Endothelial cell of umbilical vein (primary cell): ENCODE measurements around the gene ZDHHC5.
"Not testable (repeated sequence)": the region's sequence is repeated elsewhere in the genome, so short reads cannot be mapped to it uniquely, and the experiment has no call there.

Source experiments
- EZH2 ChIP-seq: IDR thresholded peaks from 2 replicates; pipeline ENCODE4 v1.6.1; 2012; ENCODE audit warnings: borderline replicate concordance, low read depth, mild to moderate bottlenecking, moderate library complexity, low read length, inconsistent platforms; ENCODE audit not compliant: severe bottlenecking
- FOS ChIP-seq: IDR thresholded peaks from 2 replicates; pipeline ENCODE4 v1.6.1; 2011; ENCODE audit warnings: mild to moderate bottlenecking, low read length, moderate library complexity, borderline replicate concordance; ENCODE audit not compliant: insufficient read depth
- GATA2 ChIP-seq: IDR thresholded peaks from 2 replicates; pipeline ENCODE4 v1.7.0; 2011; ENCODE audit warnings: low read depth, mild to moderate bottlenecking, moderate library complexity, mixed read lengths, low read length; ENCODE audit not compliant: insufficient read length, insufficient read depth
- JUN ChIP-seq: IDR thresholded peaks from 2 replicates; pipeline ENCODE4 v1.6.1; 2011; ENCODE audit warnings: borderline replicate concordance, low read depth; ENCODE audit not compliant: insufficient read length, insufficient read depth
- POLR2A ChIP-seq: IDR thresholded peaks from 2 replicates; pipeline ENCODE4 v1.6.1; 2012; ENCODE audit warnings: low read depth, mild to moderate bottlenecking, control low read depth, low read length
- POLR2AphosphoS5 ChIP-seq: IDR thresholded peaks from 2 replicates; pipeline ENCODE4 v1.6.1; 2012; ENCODE audit warnings: low read depth, mild to moderate bottlenecking, control low read depth, low read length, moderate library complexity; ENCODE audit not compliant: insufficient read depth
- TF ChIP-seq, protein P1 (sequence below), 2 donors: IDR thresholded peaks; 1 replicate in 1 of 2; 2 replicates in 1 of 2; pipeline ENCODE4 v1.5.1; 2011; ENCODE audit warnings: low read length in 2 of 2, mild to moderate bottlenecking in 2 of 2, moderate library complexity in 2 of 2, control low read depth in 1 of 2, inconsistent platforms in 1 of 2, low read depth in 1 of 2; ENCODE audit not compliant: insufficient read depth in 1 of 2; ENCODE audit errors: extremely low read depth in 1 of 2
- TF ChIP-seq, protein P2 (sequence below): IDR thresholded peaks from 2 replicates; pipeline ENCODE4 v1.6.1; 2011; ENCODE audit not compliant: insufficient read depth, insufficient read length

DNA sequence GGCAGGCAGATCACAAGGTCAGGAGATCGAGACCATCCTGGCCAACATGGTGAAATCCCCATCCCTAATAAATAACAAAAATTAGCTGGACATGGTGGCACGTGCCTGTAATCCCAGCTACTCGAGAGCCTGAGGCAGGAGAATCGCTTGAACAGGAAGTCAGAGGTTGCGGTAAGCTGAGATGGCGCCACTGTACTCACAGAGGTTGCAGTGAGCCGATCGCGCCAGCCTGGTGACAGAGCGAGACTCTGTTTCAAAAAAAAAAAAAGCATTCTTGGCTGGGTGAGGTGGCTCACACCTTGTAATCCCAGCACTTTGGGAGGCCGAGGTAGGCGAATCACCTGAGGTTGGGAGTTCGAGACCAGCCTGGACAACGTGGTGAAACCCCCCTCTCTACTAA is 15.7 kb upstream of the ZDHHC5 start:
- TF ChIP-seq, protein P1, sequence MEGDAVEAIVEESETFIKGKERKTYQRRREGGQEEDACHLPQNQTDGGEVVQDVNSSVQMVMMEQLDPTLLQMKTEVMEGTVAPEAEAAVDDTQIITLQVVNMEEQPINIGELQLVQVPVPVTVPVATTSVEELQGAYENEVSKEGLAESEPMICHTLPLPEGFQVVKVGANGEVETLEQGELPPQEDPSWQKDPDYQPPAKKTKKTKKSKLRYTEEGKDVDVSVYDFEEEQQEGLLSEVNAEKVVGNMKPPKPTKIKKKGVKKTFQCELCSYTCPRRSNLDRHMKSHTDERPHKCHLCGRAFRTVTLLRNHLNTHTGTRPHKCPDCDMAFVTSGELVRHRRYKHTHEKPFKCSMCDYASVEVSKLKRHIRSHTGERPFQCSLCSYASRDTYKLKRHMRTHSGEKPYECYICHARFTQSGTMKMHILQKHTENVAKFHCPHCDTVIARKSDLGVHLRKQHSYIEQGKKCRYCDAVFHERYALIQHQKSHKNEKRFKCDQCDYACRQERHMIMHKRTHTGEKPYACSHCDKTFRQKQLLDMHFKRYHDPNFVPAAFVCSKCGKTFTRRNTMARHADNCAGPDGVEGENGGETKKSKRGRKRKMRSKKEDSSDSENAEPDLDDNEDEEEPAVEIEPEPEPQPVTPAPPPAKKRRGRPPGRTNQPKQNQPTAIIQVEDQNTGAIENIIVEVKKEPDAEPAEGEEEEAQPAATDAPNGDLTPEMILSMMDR (IDR thresholded peaks at IDR 0.05; ENCODE audit: extremely low read depth in 1 of 2, insufficient read depth in 1 of 2, low read depth in 1 of 2, low read length in 2 of 2): not testable (repeated sequence)
- not testable (repeated sequence) for TF ChIP-seq EZH2, POLR2A, GATA2, POLR2AphosphoS5, JUN, FOS
- TF ChIP-seq, protein P2, sequence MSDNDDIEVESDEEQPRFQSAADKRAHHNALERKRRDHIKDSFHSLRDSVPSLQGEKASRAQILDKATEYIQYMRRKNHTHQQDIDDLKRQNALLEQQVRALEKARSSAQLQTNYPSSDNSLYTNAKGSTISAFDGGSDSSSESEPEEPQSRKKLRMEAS: not testable (repeated sequence)
